ENCODE measurements around the gene INTS11. TPM values are rescaled to one million over a fixed set of nuclear protein-coding genes. Genes with fewer than 3 reads are reported as not detected.

The INTS11 gene
- total and polyA plus RNA-seq, 2 donors from 2014 or later, result 73.6 to 100 TPM

GRCh38 chr1:1279028-1279427 lies 45.4 kb downstream of the INTS11 start:
- FAIRE-seq, result no peak
- no peak for DNase-seq
- Histone ChIP-seq H3K4me3 (ENCODE audit: low read length in 3 of 3) (no peak overlapping the region), H3K9ac (ENCODE audit: low read length in 3 of 3) (no peak overlapping the region), H3K9me3 (ENCODE audit: control insufficient read depth in 2 of 3, insufficient read depth in 1 of 3, low read length in 3 of 3) (no peaks in the 10 kb centered on the region), H3K27me3 (ENCODE audit: control insufficient read depth, insufficient read depth, low read length) (no peaks in the 10 kb centered on the region), H3K36me3 (ENCODE audit: control insufficient read depth in 2 of 3, insufficient read depth in 3 of 3, low read length in 3 of 3) (no peaks in the 10 kb centered on the region), H3K27ac (ENCODE audit: low read depth in 2 of 2, low read length in 2 of 2) (peak overlapping the region in 1 of 2 donors; percentile 32), H3K4me1 (ENCODE audit: control insufficient read depth in 2 of 3, insufficient read depth in 2 of 3, low read depth in 1 of 3, low read length in 3 of 3) (peaks cover 0 to 19% (median 11%) of the 10 kb centered on the region in 3 donors)
- TF ChIP-seq, protein P1, sequence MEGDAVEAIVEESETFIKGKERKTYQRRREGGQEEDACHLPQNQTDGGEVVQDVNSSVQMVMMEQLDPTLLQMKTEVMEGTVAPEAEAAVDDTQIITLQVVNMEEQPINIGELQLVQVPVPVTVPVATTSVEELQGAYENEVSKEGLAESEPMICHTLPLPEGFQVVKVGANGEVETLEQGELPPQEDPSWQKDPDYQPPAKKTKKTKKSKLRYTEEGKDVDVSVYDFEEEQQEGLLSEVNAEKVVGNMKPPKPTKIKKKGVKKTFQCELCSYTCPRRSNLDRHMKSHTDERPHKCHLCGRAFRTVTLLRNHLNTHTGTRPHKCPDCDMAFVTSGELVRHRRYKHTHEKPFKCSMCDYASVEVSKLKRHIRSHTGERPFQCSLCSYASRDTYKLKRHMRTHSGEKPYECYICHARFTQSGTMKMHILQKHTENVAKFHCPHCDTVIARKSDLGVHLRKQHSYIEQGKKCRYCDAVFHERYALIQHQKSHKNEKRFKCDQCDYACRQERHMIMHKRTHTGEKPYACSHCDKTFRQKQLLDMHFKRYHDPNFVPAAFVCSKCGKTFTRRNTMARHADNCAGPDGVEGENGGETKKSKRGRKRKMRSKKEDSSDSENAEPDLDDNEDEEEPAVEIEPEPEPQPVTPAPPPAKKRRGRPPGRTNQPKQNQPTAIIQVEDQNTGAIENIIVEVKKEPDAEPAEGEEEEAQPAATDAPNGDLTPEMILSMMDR (IDR thresholded peaks at IDR 0.05; ENCODE audit: borderline replicate concordance, extremely low read depth, insufficient read depth), result no peak
- intact Hi-C loops (cut with DNase I), result no loop called here

- no peak for FAIRE-seq
Measured at GRCh38 chr1:1278620-1279019, 45.8 kb downstream of the INTS11 start.

GRCh38 chr1:1275836-1276235 lies 48.6 kb downstream of the INTS11 start:
- H3K36me3 ChIP-seq (ENCODE audit: control insufficient read depth in 2 of 3, insufficient read depth in 3 of 3, low read length in 3 of 3), result peaks cover 0 to 5% (median 0%) of the 10 kb centered on the region in 3 donors
- TF ChIP-seq, protein P1 (IDR thresholded peaks at IDR 0.05; ENCODE audit: borderline replicate concordance, extremely low read depth, insufficient read depth), result no peak
- no peak overlapping the region for H3K4me3 ChIP-seq (ENCODE audit: low read length in 3 of 3)
- no peak overlapping the region for H3K9ac ChIP-seq (ENCODE audit: low read length in 3 of 3)
- FAIRE-seq (no peak), DNase-seq (no peak)
- H3K27me3 ChIP-seq (ENCODE audit: control insufficient read depth, insufficient read depth, low read length), result no peaks in the 10 kb centered on the region
- no peak overlapping the region for H3K27ac ChIP-seq (ENCODE audit: low read depth in 2 of 2, low read length in 2 of 2)
- H3K4me1 ChIP-seq (ENCODE audit: control insufficient read depth in 2 of 3, insufficient read depth in 2 of 3, low read depth in 1 of 3, low read length in 3 of 3), result peaks cover 0 to 23% (median 22%) of the 10 kb centered on the region in 3 donors
- H3K9me3 ChIP-seq (ENCODE audit: control insufficient read depth in 2 of 3, insufficient read depth in 1 of 3, low read length in 3 of 3), result no peaks in the 10 kb centered on the region
- intact Hi-C loops (cut with DNase I), result no loop called here

More at GRCh38 chr1:1278620-1279019, 45.8 kb downstream of the INTS11 start:
- Histone ChIP-seq H3K4me3 (ENCODE audit: low read length in 3 of 3) (no peak overlapping the region), H3K9me3 (ENCODE audit: control insufficient read depth in 2 of 3, insufficient read depth in 1 of 3, low read length in 3 of 3) (no peaks in the 10 kb centered on the region), H3K9ac (ENCODE audit: low read length in 3 of 3) (no peak overlapping the region), H3K27me3 (ENCODE audit: control insufficient read depth, insufficient read depth, low read length) (no peaks in the 10 kb centered on the region), H3K27ac (ENCODE audit: low read depth in 2 of 2, low read length in 2 of 2) (peak overlapping the region in 1 of 2 donors; percentile 32), H3K36me3 (ENCODE audit: control insufficient read depth in 2 of 3, insufficient read depth in 3 of 3, low read length in 3 of 3) (no peaks in the 10 kb centered on the region), H3K4me1 (ENCODE audit: control insufficient read depth in 2 of 3, insufficient read depth in 2 of 3, low read depth in 1 of 3, low read length in 3 of 3) (peaks cover 0 to 19% (median 11%) of the 10 kb centered on the region in 3 donors)
- TF ChIP-seq, protein P1 (IDR thresholded peaks at IDR 0.05; ENCODE audit: borderline replicate concordance, extremely low read depth, insufficient read depth), result no peak
- intact Hi-C loops (cut with DNase I), result no loop called here
- DNase-seq, result no peak

DNA sequence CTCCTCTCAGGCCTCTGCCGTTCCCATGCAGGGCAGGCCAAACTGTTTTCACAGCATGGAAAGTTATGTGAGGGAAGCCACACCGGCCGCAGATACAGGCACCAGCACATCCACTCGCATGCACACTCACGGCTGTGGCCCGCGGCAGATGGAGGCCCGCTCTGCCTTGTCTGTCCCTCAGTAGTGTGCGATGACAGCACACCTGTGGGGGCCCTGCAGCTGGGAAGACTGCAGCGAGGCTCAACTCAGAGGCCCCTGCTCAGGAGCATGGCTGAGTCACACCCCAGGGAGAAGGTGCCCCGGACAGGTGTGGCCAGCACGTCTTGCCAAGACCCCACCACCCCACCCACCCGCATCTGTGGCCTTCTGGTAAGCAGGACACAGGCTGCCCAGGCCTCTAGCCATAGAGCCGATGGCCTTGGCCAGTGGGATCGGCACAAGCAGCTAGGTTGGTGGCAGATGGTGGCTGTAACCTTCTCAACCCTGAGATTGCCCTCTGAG lies 49.5 kb downstream of the INTS11 start:
- H3K36me3 ChIP-seq (ENCODE audit: control insufficient read depth in 2 of 3, insufficient read depth in 3 of 3, low read length in 3 of 3), result peaks cover 0 to 5% (median 0%) of the 10 kb centered on the region in 3 donors
- no peak overlapping the region for H3K27ac ChIP-seq (ENCODE audit: low read depth in 2 of 2, low read length in 2 of 2)
- peaks cover 0 to 29% (median 25%) of the 10 kb centered on the region in 3 donors for H3K4me1 ChIP-seq (ENCODE audit: control insufficient read depth in 2 of 3, insufficient read depth in 2 of 3, low read depth in 1 of 3, low read length in 3 of 3)
- DNase-seq (peak in 1 of 5 donors; percentile 76), FAIRE-seq (no peak)
- intact Hi-C loops (cut with DNase I), result no loop called here
- H3K9me3 ChIP-seq (ENCODE audit: control insufficient read depth in 2 of 3, insufficient read depth in 1 of 3, low read length in 3 of 3), result no peaks in the 10 kb centered on the region
- H3K27me3 ChIP-seq (ENCODE audit: control insufficient read depth, insufficient read depth, low read length), result no peaks in the 10 kb centered on the region
- TF ChIP-seq, protein P1 (IDR thresholded peaks at IDR 0.05; ENCODE audit: borderline replicate concordance, extremely low read depth, insufficient read depth), result no peak
- H3K4me3 ChIP-seq (ENCODE audit: low read length in 3 of 3), result peak overlapping the region in 1 of 3 donors; percentile 87
- no peak overlapping the region for H3K9ac ChIP-seq (ENCODE audit: low read length in 3 of 3)
